ENCODE measurements around the gene TBR1.

TBR1 gene

DNA sequence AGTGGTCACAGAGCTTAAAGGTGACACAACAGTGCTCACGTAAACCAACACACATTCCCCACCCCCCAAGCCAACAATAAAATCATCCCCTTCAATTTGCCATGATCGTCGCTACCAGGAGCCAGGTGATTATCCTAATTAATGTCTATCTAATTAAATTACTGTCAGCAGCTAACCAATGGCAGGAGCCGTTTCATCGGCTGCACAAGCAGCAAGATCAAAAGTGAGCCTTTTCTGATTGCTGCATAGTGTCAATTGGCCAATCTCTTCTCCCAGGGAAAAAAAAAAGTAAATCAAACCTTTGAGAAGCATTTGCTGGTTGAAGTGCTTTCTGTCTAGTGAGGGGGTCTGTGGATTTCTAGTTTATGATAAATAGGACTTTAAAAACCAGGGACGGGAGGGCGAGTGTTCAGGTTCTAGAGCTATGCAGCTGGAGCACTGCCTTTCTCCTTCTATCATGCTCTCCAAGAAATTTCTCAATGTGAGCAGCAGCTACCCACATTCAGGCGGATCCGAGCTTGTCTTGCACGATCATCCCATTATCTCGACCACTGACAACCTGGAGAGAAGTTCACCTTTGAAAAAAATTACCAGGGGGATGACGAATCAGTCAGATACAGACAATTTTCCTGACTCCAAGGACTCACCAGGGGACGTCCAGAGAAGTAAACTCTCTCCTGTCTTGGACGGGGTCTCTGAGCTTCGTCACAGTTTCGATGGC lies at the start of gene TBR1:
TBR1 (plus strand) TSS at position 311 of the 721 bp plus-strand sequence; CDS start at position 425, 114 bp downstream.
- no peak for DNase-seq

DNA sequence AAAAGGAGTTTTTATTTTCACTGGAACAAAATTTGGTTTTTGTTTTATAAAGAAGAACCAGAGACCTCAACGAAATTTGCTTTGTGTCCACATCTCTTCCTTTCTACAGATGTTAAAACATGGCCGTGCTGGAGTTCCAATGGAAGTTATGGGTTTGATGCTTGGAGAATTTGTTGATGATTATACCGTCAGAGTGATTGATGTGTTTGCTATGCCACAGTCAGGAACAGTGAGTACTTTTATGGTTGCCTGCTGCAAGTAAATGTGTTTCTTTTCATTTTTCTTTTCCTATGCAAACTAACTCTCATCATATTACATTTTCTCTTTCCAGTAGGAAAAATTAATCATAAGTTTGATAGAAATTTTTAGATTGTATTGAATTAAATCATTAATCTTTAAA lies 48.4 kb upstream of the TBR1 start:
- no peak for DNase-seq

DNA sequence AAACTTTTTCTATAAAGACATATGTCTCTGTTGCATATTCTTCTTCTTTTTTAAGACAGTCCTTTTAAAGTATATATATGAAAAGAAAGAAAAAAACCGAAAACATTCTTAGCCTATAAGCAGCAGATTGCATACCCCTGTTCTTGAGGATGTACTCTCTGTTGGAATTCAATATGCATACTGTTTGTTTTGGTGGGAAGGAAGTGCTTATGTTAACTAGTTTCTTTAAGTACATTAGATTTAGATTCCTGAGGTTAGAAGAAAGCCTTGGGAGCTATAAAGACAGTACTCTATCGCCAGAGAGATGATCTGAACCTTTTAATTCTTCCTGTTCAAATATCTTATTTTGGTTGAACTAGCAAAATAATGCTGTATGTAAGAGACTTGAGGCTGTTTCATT lies 46.8 kb upstream of the TBR1 start:
- no peak for DNase-seq

DNA sequence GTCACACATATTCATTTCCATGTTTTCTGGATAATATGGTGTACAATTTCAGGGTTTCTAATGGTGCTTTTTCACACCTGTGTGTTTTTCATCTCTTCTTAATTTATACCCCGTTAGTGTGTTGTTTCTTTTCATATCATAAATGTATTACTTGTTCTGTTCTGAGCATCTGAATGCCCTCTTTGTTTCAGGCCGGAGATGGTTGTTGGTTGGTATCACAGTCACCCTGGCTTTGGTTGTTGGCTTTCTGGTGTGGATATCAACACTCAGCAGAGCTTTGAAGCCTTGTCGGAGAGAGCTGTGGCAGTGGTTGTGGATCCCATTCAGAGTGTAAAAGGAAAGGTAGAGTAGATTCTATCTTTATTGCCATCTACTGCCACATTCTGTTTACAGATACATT lies 45.1 kb upstream of the TBR1 start:
- no peak for DNase-seq

DNA sequence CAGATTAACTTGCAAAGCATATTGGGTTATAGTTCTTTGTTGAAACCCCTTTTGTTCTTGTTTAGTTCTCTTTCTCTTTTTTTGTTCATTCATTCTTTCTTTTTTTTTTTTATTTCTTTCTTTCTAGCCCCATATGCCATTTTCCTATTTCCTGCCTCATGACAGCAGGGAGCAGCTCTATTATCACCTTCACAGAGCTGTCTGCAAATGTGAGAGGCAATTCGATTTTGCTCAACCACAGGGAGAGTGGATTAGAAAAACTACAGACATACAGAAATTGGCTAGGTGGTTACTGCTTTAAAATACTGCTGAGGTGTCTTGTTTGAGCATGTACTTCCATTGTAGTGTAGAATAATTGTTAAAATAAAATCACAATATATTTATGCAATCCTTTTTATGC lies 44.2 kb upstream of the TBR1 start:
- no peak for DNase-seq

DNA sequence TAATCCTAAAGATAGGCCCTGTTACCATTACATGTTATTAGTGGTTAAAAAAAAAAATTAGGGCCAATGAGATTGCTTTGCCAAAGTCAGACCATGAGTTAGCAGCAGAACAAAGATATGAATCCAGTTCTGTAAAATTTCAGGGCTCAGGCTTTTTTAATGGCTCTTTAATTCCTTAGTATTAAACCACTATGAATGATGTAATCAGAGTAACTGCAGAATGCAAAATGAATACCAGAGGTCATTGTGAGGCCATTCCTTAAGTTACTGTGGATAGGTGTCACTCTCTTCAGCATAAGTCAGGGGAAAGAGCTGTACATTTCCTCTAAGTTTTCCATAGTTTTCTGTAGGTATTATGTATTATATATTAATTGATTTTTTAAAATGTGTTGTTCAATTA lies 42.2 kb upstream of the TBR1 start:
- no peak for DNase-seq

DNA sequence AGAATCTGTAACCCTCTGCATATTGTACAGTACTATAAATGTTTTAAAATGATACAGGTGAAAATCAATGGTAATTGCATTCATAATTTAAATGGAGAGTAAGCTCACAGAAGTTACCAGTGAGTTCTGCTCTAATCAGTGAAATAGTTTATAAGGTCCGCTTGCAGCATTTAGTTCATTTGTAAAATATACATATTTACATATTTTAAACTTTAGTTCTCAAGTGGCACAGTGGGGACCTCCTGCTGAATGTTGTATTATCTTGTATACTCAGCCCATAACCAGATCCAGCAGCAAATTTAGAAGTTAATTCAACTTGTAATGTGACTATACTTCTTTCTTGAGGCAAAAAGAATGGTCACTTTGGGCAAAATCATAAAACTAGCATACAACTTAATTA lies 41.7 kb upstream of the TBR1 start:
- DNase-seq: no peak

DNA sequence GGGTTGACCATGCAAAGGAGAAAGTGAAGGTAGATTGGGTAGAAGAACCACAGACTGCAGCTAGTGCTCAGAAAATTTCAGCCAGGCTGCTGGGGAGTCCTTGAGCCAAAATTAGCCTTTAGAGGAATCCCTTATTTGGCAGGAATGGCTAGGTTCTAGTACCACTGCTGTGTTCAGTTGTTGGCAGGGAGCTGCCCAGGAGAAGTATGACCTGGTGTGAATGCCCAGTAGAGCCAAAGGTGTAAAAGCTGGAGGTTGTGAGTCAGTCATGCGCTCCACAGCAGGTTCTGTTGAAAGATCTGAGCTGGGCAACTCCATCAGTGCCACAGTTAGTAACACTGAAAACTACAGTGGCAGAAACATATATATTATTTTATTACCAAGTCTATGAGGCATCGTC lies 36.4 kb upstream of the TBR1 start:
- DNase-seq: no peak

DNA sequence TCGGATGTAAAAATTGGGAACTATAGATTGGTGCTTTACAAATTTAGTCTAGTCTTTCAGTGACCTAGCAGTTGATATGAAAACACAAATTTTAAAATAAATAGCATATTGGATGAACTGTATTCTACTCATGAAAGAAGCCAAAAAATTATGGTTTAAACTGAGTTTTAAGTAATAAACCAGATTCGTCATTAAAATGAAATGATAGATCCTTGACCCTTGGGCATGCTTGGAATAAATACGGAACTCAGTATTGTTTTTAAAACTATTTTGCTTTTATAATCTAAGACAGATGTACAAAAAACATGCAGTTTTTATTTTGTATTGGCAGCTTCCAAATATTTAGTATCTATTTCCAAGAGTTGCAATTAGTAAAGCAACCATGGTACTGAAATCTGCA lies 34.6 kb upstream of the TBR1 start:
- no peak for DNase-seq

DNA sequence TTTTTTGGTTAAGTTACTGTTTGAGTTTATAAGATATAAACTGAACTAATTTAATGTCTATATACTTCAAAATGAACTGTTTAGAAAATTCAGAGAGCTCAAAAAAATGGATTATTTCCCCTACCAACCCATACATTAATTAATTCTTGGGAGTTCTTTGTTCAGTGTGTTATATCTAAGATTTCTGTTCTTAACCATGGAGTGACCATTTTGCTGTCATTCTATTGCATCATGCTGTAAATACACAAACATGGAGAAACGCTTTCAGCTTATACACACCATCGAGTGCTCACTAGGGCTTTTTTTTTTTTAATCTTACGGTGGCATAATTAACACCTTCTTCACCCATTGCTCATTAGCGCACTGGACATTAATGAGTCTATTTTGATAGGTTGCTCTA lies 33.4 kb upstream of the TBR1 start:
- no peak for DNase-seq

DNA sequence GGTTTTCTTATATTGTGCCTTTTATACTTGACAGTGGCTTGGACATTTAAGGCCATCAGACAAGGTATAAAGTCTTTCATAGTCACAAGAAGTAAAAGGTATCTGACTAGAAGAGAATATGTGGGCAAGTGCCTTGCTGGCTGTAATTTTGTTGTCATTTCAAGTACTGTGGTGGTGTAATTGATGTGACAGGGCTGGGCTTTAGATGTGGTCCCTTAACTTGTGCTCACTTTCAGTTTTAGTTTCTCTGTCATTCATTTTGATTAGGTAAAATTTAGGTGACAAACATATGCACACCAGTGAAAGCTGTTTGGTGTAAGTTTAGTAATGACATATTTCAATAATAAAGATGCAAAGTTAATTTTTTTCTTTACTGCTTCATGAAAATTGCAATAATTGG lies 31.2 kb upstream of the TBR1 start:
- no peak for DNase-seq

DNA sequence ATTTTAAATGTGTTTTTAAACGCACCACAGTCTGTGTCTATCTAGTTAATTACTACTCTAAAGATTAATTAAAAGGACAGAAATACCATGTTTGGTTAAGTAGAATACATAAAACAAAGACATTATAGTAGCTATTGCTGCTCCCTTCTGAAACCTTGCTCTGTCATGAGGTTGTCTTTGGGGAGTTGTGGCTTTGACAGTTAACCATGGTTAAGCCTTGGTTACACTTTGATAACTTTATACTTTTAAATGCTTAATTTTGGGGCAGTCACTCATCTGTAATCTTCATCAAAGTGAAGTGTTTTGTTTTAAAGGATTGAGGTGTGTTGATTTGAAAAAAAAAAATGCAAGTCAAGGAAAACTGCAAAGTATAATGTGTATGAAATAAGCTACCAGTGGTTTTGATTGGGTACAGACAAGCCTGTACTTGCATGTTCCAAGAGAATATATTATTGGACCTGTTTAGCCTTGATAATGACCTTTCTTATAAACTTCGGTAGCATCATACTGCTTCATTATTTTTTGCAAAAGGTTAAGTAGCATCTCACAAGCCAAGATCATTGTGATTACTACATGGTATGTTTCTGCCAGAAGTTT lies 29.8 kb upstream of the TBR1 start:
- no peak for DNase-seq

DNA sequence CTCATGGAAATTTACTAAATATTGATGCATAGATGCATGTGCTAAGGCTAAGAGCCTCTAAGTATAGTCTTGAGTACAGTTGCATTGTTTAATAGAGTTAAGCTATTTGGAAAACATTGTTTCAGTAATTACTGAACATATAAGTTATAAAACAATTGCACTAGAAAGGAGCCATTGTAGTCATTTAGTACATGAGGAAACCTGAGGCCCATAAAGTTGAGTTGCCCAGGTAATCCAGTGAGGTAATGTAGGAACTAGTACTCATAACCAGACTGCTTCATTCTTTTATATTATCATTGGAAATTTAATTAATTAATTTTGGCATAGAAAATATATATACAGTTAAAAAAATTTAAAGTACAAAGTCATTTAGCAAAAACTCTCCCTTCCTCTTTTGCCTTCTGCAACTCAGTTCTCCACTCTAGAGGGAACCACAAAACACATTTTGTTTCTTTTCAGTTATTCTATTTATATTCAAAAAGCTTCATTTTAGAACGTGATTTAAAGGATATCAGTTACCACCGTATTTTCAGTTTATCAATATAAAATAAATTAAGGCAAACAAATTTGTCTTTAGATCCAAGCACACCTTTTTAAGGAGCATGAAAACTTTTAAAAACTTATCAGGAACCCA lies 27.8 kb upstream of the TBR1 start:
- DNase-seq: no peak

DNA sequence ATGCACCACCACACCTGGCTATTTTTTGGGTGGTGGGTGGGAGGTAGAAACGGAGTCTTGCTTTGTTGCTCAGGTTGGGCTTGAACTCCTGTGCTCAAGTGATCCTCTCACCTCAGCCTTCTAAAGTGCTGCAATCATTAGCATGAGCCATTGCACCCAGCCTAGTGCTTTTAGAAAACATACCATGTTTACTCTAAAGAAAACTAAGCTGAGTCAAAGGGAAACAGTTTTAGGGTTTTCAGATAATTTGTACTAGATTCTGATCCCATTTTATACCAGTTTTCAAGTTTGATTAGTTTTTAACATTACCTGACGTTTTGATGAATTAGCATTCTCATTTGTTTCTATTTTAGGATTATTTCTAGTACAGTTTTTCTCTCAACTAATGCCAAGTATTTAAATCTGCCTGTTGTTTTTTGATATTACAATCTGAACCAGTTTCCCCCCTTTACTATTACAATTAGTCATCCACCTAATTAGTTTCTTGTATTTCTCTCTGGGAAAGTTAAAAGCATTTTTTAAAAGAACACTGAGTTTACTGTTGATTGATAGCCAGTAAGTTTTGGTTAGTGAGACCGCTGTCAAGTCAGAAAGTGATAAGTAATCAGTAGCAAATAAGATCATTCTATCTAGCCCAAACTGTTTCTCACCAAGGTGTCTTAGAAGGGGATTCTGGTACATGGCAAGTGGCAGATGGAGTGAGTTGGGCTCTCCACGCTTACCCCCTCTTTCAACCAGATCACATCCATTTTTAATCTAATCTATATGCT lies 24.2 kb upstream of the TBR1 start:
- DNase-seq: no peak

DNA sequence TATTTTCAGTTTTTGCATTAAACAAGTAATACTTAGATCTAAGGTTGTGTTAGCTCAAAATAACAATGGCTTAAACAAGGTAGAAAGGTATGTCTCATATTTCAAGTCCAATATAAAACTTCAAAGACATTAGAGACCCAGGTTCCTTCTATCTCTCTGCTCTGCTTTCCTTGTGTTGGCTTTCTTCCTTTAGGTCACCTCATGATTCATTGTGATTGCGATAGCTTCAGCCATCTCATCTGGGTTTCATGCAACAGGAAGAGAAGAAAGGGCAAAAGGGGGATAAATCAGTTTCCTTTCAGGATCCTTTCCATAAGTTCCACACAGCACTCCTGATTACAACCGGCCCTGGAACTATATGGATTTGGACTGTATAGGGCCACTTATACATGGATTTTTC lies 16.0 kb upstream of the TBR1 start:
- no peak for DNase-seq

DNA sequence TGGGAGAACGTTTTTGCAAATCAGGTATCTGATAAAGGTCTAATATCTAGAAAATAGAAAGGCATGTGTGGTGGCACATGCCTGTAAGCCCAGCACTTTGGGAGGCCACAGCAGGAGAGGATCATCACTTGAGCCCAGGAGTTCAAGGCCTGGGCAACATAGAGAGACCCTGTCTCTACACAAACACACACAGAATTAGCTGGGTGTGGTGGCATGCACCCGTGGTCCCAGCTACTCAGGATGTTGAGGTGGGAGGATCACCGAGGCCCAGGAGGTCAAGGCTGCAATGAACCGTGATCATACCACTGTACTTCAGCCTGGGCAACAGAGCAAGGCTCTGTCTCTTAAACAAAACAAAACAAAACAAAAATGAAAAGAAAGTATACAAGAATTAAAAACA lies 13.8 kb upstream of the TBR1 start:
- DNase-seq: no peak

DNA sequence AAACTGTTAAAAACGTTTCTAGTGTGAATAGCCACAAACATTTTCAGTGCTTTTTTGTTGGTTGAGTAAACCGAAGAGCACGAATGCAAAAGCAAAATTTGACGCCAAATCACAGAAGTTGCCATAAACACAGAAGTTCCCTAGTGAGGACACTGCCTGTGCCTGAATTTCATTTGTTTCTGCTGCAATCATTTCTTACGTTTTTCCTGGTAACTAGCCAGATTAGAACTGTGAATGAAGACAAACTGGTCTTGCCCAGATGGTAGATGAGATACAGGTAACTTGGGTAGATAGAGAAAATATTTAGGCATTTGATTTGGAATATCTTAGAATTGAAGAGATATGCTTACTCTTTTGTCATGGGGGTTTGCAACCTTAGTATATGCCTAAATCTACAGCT lies 9.8 kb upstream of the TBR1 start:
- DNase-seq: no peak

DNA sequence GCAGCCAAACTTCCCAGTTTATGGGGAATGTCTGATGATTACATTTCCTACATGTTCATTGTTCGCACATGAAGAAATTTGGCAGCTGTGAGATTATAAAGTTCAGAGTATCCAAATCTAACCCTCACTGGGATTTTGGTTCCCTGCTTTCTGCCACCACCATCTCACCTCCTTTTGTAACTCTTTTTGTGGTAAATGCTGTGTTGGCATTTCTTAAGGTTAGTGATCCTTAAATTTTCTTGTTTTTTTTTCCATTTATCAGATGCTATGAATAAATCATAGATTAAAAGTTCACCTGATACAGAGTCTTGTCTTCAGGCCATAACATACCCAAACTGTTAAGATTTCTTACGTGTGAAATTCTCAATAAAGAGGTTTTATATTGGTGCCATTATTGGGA lies 8.5 kb upstream of the TBR1 start:
- DNase-seq: no peak

DNA sequence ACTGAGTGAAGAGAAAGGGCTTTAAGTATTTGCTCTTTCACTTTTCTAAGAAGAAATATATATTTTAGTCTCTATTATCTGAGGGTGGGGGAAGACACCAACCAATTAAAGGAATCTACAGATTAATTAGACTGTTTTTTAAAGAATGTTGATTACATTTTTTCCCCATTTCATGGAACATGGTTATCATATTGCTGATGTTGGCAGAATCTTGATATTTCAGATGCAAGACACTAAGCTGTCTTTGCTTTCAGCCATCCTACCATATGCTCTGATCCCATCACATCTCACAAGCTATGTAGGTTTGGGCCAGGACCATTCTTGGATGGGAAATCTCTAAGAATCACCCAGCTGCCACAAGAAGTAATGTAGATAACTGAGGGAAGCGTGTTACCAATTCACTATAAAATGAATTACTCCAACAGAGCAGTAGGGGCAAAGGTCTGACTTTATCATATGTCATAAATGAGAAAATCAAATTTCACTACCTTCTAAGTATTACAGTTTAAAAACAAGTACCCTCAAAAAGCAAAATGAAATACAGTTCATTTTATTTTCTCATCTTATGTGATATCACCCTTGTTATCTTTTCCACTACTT lies 6.7 kb upstream of the TBR1 start:
- no peak for DNase-seq

DNA sequence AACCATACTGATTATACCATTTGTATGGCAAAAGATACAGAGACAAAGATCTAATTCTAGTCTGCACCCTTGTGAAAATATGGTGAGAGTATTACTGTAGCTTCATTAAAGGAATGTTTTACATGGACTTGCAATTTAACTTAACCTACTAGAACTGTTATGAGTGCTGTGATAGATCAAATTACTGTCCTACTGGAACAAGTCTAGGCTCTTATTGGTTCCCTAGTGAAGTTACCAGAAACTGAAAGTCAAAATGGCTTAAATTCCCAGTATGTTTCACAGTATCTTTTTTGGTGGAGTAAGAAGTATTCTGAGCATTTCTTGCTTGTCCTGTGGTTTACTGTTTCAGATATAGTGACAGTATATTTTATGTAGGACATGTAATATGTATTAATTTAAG lies 3.8 kb upstream of the TBR1 start:
- DNase-seq: no peak

DNA sequence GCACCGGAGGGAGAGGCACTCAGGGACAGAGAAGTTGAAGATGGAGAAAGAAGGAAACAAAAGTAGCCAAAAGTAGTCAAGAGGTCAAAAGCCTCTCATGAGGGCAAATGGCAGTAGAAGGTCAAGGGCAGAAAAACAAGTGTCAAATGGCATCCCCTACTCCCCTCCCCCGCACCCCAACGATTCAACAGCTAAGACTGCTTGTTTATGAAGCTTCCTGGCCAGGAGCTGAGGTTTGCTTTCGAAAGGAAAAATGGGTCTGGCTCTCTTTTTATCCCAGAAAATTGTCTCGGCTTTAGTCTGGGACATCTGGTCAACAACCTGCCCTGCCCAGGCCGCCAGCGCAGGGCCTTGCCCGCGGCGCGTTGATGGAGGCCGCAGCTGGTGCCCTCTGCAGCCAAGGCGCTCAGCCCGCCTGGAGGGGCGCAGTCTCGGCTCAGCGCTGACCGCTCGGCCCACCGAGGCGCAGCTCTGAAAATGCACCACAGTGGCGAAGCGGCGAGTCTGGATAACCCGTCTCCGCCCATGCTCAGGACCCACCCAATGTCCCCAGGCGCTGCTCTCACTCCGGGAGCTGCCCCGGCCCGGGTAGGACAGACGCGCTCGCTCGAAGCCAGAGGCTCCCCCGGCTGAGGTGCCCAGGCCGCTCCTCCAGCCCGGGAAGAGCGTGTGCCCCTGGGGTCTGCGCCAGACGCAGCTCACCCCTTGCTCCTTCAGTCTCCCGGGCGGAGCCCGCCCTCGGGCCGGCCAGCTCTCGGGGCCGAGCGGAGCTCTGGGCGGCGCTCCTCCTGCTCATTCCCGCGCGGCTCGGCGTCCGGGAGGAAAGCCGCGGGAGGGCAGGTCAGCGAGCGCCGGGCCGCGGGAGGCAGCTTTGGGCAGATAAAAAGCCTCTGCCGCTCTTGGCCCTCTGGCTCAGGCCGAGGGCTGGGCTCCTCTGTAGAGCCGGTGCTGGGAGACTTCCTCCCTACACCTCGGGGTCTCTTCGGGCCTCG lies 1.8 kb upstream of the TBR1 start:
- no peak for DNase-seq
